Esophagus squamous epithelium (tissue), 4 donors: Measurements from ENCODE around the gene CACTIN.

Experiments
- POLR2A ChIP-seq, 4 donors: fragments of 450-650 bp; IDR thresholded peaks; one replicate each; pipeline ENCODE4 v1.6.1; 2017; ENCODE audit warnings: antibody characterized with exemption in 4 of 4, mild to moderate bottlenecking in 4 of 4, moderate library complexity in 3 of 4
- TF ChIP-seq, protein P1 (sequence below), 6 experiments: fragments of 450-650 bp in 4 of 6; fragments of 200-600 bp in 2 of 6; sonication (generic) in 2 of 6; IDR thresholded peaks; one replicate each; pipeline ENCODE4 v1.5.1; 2016 to 2019; ENCODE audit warnings: antibody characterized with exemption in 6 of 6, mild to moderate bottlenecking in 4 of 6, moderate library complexity in 4 of 6

DNA sequence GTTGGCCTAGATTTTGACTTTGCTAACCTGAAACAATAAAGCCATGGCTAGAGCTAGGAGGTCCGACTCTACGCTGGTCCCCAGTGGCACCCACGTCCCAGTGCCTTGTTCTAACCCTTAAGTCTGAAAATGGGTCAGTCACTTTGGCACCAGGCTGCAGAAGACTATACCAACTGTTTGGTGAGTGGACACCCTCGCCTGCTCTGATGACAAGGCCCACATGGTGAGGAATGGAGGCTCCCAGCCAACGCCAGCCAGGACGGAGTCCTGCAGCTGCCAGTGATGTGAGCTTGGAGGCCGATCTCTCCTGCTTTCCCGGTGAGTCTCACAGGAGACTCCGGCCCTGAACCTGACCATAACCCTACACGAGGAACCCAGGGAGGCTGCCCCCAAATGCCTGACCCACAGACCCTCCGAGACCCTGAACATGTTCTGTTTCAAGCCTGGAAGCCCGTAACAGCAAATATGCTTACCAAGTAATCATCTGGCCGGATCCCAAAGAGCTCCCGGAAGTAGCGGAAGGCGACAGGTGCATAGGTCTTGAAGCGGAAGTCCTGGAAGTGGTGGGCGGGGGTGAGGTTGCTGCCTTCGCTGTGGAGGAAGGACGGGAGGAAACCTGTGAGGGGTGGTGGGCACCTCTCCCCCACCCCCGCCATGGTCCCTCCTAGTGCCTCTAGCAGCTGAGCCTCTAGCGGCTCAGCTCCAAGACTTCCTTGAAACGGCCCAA lies 34.1 kb upstream of the CACTIN start:
- TF ChIP-seq, protein P1, sequence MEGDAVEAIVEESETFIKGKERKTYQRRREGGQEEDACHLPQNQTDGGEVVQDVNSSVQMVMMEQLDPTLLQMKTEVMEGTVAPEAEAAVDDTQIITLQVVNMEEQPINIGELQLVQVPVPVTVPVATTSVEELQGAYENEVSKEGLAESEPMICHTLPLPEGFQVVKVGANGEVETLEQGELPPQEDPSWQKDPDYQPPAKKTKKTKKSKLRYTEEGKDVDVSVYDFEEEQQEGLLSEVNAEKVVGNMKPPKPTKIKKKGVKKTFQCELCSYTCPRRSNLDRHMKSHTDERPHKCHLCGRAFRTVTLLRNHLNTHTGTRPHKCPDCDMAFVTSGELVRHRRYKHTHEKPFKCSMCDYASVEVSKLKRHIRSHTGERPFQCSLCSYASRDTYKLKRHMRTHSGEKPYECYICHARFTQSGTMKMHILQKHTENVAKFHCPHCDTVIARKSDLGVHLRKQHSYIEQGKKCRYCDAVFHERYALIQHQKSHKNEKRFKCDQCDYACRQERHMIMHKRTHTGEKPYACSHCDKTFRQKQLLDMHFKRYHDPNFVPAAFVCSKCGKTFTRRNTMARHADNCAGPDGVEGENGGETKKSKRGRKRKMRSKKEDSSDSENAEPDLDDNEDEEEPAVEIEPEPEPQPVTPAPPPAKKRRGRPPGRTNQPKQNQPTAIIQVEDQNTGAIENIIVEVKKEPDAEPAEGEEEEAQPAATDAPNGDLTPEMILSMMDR (IDR thresholded peaks at IDR 0.05), result no peak
- TF ChIP-seq POLR2A (IDR thresholded peaks at IDR 0.05), result no peak
